ENCODE results near the gene ARHGEF4. TPM values are rescaled to one million over a fixed set of nuclear protein-coding genes. Genes with fewer than 3 reads are reported as not detected.

ARHGEF4 gene
- total RNA-seq, 1 donor from 2014 or later, result 2.6 TPM

GRCh38 chr2:131004446-131005209, 167.9 kb downstream of the ARHGEF4 start:
- Mint-ChIP-seq H3K27ac (ENCODE audit: unreplicated experiment) (no peak overlapping the region), H3K36me3 (ENCODE audit: unreplicated experiment) (no peaks in the 10 kb centered on the region), H3K4me3 (ENCODE audit: unreplicated experiment) (no peak overlapping the region), H3K9me3 (ENCODE audit: unreplicated experiment) (no peaks in the 10 kb centered on the region), H3K4me1 (ENCODE audit: unreplicated experiment) (no peaks in the 10 kb centered on the region), H3K27me3 (ENCODE audit: unreplicated experiment) (peaks cover 20% of the 10 kb centered on the region)
- no peak for TF ChIP-seq CTCF (IDR thresholded peaks at IDR 0.05)
- no peak for DNase-seq (ENCODE audit: extremely low spot score, unreplicated experiment)

- no peak for DNase-seq (ENCODE audit: extremely low spot score, unreplicated experiment)
- Mint-ChIP-seq H3K4me1 (ENCODE audit: unreplicated experiment) (no peaks in the 10 kb centered on the region), H3K4me3 (ENCODE audit: unreplicated experiment) (no peak overlapping the region), H3K27ac (ENCODE audit: unreplicated experiment) (no peak overlapping the region), H3K36me3 (ENCODE audit: unreplicated experiment) (no peaks in the 10 kb centered on the region), H3K9me3 (ENCODE audit: unreplicated experiment) (no peaks in the 10 kb centered on the region), H3K27me3 (ENCODE audit: unreplicated experiment) (peaks cover 27% of the 10 kb centered on the region)
- no peak for TF ChIP-seq CTCF (IDR thresholded peaks at IDR 0.05)
Observed at GRCh38 chr2:131005216-131005935, 168.7 kb downstream of the ARHGEF4 start.

- peaks cover 35% of the 10 kb centered on the region for H3K27me3 Mint-ChIP-seq (ENCODE audit: unreplicated experiment)
- H3K9me3 Mint-ChIP-seq (ENCODE audit: unreplicated experiment), result no peaks in the 10 kb centered on the region
- H3K36me3 Mint-ChIP-seq (ENCODE audit: unreplicated experiment), result no peaks in the 10 kb centered on the region
- H3K4me3 Mint-ChIP-seq (ENCODE audit: unreplicated experiment), result no peak overlapping the region
- H3K27ac Mint-ChIP-seq (ENCODE audit: unreplicated experiment), result no peak overlapping the region
- DNase-seq (ENCODE audit: extremely low spot score, unreplicated experiment), result no peak
- no peaks in the 10 kb centered on the region for H3K4me1 Mint-ChIP-seq (ENCODE audit: unreplicated experiment)
- no peak for TF ChIP-seq CTCF (IDR thresholded peaks at IDR 0.05)
Observed at GRCh38 chr2:131006561-131006960, 169.8 kb downstream of the ARHGEF4 start.

GRCh38 chr2:131008967-131009366, 172.3 kb downstream of the ARHGEF4 start:
- no peaks in the 10 kb centered on the region for H3K9me3 Mint-ChIP-seq (ENCODE audit: unreplicated experiment)
- no peaks in the 10 kb centered on the region for H3K4me1 Mint-ChIP-seq (ENCODE audit: unreplicated experiment)
- no peaks in the 10 kb centered on the region for H3K36me3 Mint-ChIP-seq (ENCODE audit: unreplicated experiment)
- peaks cover 38% of the 10 kb centered on the region for H3K27me3 Mint-ChIP-seq (ENCODE audit: unreplicated experiment)
- no peak overlapping the region for H3K4me3 Mint-ChIP-seq (ENCODE audit: unreplicated experiment)
- no peak overlapping the region for H3K27ac Mint-ChIP-seq (ENCODE audit: unreplicated experiment)
- TF ChIP-seq CTCF (IDR thresholded peaks at IDR 0.05), result no peak
- no peak for DNase-seq (ENCODE audit: extremely low spot score, unreplicated experiment)

Measured in osteocyte (in vitro differentiated cells).